Measurements from ENCODE around the gene CASR. TPM values are rescaled to one million over a fixed set of nuclear protein-coding genes. Genes with fewer than 3 reads are reported as not detected.

Gene CASR
- total RNA-seq, 4 donors from 2014 or later, result not detected

- no peak for ATAC-seq
- intact Hi-C loops (cut with DNase I; ENCODE audit: low total_unique reads), result no loop called here
- H3K27me3 ChIP-seq, result no peaks in the 10 kb centered on the region
Measured at GRCh38 chr3:122232485-122232884, 49.0 kb downstream of the CASR start.

GRCh38 chr3:122233101-122233952 lies 49.9 kb downstream of the CASR start:
- no peaks in the 10 kb centered on the region for H3K36me3 ChIP-seq
- no peak overlapping the region for H3K27ac ChIP-seq
- H3K27me3 ChIP-seq, result no peaks in the 10 kb centered on the region
- no peak overlapping the region for H3K4me3 ChIP-seq
- TF ChIP-seq POLR2A (IDR thresholded peaks at IDR 0.05) (no peak), CTCF (IDR thresholded peaks at IDR 0.05 in 4 of 5, conservative IDR thresholded peaks at IDR 0.05 in 1 of 5) (no peak)
- DNase-seq (no peak), ATAC-seq (peak in 1 of 2 donors; percentile 9)
- no peaks in the 10 kb centered on the region for H3K4me1 ChIP-seq
- intact Hi-C loops (cut with DNase I; ENCODE audit: low total_unique reads) (no loop called here), in situ Hi-C loops (cut with MboI; ENCODE audit: low sequenced_read_pairs in 4 of 4) (no loop called here)
- H3K9me3 ChIP-seq, result no peaks in the 10 kb centered on the region

More at GRCh38 chr3:122232485-122232884, 49.0 kb downstream of the CASR start:
- Histone ChIP-seq H3K4me1 (no peaks in the 10 kb centered on the region), H3K27ac (no peak overlapping the region), H3K36me3 (no peaks in the 10 kb centered on the region), H3K9me3 (no peaks in the 10 kb centered on the region), H3K4me3 (no peak overlapping the region)
- TF ChIP-seq POLR2A (IDR thresholded peaks at IDR 0.05) (no peak), CTCF (IDR thresholded peaks at IDR 0.05 in 4 of 5, conservative IDR thresholded peaks at IDR 0.05 in 1 of 5) (no peak)
- in situ Hi-C loops (cut with MboI; ENCODE audit: low sequenced_read_pairs in 4 of 4), result no loop called here
- DNase-seq, result no peak

DNA sequence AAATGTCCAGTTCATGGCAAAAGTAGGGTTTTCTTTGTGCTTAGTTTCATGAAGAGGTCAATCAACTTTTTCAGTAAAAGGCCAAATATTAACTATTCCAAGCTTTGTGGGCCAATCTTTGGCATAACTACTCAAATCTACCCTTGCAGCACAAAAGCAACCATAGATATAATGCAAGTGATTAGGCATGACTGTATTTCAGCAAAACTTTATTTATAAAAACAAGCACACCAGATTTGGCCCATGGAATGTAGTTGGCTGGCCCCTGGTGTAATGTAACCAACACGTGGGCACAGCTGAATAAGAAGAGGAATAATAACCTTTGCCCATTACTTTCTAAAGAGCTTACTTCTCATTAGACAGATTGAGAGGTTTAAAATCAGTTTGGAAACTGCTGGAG lies 50.6 kb downstream of the CASR start:
- Histone ChIP-seq H3K4me3 (no peak overlapping the region), H3K36me3 (no peaks in the 10 kb centered on the region), H3K9me3 (no peaks in the 10 kb centered on the region), H3K27me3 (no peaks in the 10 kb centered on the region), H3K4me1 (no peaks in the 10 kb centered on the region), H3K27ac (no peak overlapping the region)
- ATAC-seq (no peak), DNase-seq (no peak)
- intact Hi-C loops (cut with DNase I; ENCODE audit: low total_unique reads) (no loop called here), in situ Hi-C loops (cut with MboI; ENCODE audit: low sequenced_read_pairs in 4 of 4) (no loop called here)
- TF ChIP-seq CTCF (IDR thresholded peaks at IDR 0.05 in 4 of 5, conservative IDR thresholded peaks at IDR 0.05 in 1 of 5) (no peak), POLR2A (IDR thresholded peaks at IDR 0.05) (no peak)

GRCh38 chr3:122235147-122235546 lies 51.7 kb downstream of the CASR start:
- TF ChIP-seq CTCF (IDR thresholded peaks at IDR 0.05 in 4 of 5, conservative IDR thresholded peaks at IDR 0.05 in 1 of 5), result no peak
- TF ChIP-seq POLR2A (IDR thresholded peaks at IDR 0.05), result no peak
- H3K4me3 ChIP-seq, result no peak overlapping the region
- no peak for DNase-seq
- intact Hi-C loops (cut with DNase I; ENCODE audit: low total_unique reads), result no loop called here
- no peak for ATAC-seq
- no peaks in the 10 kb centered on the region for H3K4me1 ChIP-seq
- H3K9me3 ChIP-seq, result no peaks in the 10 kb centered on the region
- in situ Hi-C loops (cut with MboI; ENCODE audit: low sequenced_read_pairs in 4 of 4), result no loop called here
- H3K27ac ChIP-seq, result no peak overlapping the region
- H3K27me3 ChIP-seq, result no peaks in the 10 kb centered on the region
- no peaks in the 10 kb centered on the region for H3K36me3 ChIP-seq
